ENCODE measurements around the gene MASTL. TPM values are rescaled to one million over a fixed set of nuclear protein-coding genes. Genes with fewer than 3 reads are reported as not detected.

The MASTL gene
- total RNA-seq, 1 donor from 2014 or later: 34.5 TPM

Other genes with a start within 250 kb of the MASTL start
- gene ANKRD26, start 54.9 kb upstream of the MASTL start, total RNA-seq: 5.3 and 5.8 TPM in 2 replicates
- gene YME1L1, start 968 bp upstream of the MASTL start, total RNA-seq: 134 and 149 TPM in 2 replicates
- gene ACBD5, start 85.4 kb downstream of the MASTL start, total RNA-seq: 22.3 and 23.4 TPM in 2 replicates

All from activated CD4-positive, alpha-beta T cell treated with anti-CD3 and anti-CD28 coated beads, Interleukin-2, amount 10 ng/mL, durations not matched to agents 24 days and 14 days (primary cell).